BJ (cell line): Measurements from ENCODE around the gene ABHD4. TPM values are rescaled to one million over a fixed set of nuclear protein-coding genes. Genes with fewer than 3 reads are reported as not detected.

ENCODE experiments used
- CTCF ChIA-PET: fragments of 350-600 bp; formaldehyde crosslinking; extraction: SDS; loops from one replicate; lab custom pipeline; 2021; ENCODE audit warnings: antibody characterized with exemption, inconsistent platforms; lab: Yijun Ruan, JAX
- POLR2A ChIA-PET: fragments of 300-600 bp; sonication (Branson Sonifier 250); formaldehyde crosslinking; extraction: SDS; loops from one replicate; lab custom pipeline; 2021; ENCODE audit warnings: antibody characterized with exemption; lab: Charles Lee
- DNase-seq: peaks from one replicate; pipeline ENCODE4 v3.0.0-alpha.2; 2011; ENCODE audit warnings: low read depth
- H3K27me3 ChIP-seq: 2 replicates; pipeline ENCODE4 v1.6.0; 2011; ENCODE audit warnings: low read length; ENCODE audit not compliant: control insufficient read depth, insufficient read depth
- H3K36me3 ChIP-seq: 2 replicates; pipeline ENCODE4 v1.5.1; 2011; ENCODE audit warnings: low read length; ENCODE audit not compliant: control insufficient read depth, insufficient read depth
- H3K4me3 ChIP-seq: 2 replicates; pipeline ENCODE4 v1.5.1; 2011; ENCODE audit warnings: low read depth, mild to moderate bottlenecking, control low read depth, low read length
- CTCF ChIP-seq: IDR thresholded peaks from 2 replicates; pipeline ENCODE4 v1.5.1; 2011; ENCODE audit warnings: low read depth, mild to moderate bottlenecking, control low read depth, inconsistent platforms, low read length, moderate library complexity; ENCODE audit not compliant: insufficient read depth
- polyA minus RNA-seq: library from RNA; depleted of rRNA, polyadenylated mRNA; stranded (reverse); fragments of >200 nt; gene quantifications from 2 replicates; pipeline ENCODE4 v1.2.3, GENCODE V29; 2011; rRNA and poly(A)+ RNA removed
- polyA plus RNA-seq: library from polyadenylated mRNA; depleted of rRNA; stranded (reverse); fragments of >200 nt; gene quantifications from 2 replicates; pipeline ENCODE4 v1.2.3, GENCODE V29; 2011; rRNA removed

Gene ABHD4, protein sequence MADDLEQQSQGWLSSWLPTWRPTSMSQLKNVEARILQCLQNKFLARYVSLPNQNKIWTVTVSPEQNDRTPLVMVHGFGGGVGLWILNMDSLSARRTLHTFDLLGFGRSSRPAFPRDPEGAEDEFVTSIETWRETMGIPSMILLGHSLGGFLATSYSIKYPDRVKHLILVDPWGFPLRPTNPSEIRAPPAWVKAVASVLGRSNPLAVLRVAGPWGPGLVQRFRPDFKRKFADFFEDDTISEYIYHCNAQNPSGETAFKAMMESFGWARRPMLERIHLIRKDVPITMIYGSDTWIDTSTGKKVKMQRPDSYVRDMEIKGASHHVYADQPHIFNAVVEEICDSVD
- 77.2 and 115 TPM in 2 replicates for polyA plus RNA-seq
- polyA minus RNA-seq, result 52.5 and 76.6 TPM in 2 replicates

DNA sequence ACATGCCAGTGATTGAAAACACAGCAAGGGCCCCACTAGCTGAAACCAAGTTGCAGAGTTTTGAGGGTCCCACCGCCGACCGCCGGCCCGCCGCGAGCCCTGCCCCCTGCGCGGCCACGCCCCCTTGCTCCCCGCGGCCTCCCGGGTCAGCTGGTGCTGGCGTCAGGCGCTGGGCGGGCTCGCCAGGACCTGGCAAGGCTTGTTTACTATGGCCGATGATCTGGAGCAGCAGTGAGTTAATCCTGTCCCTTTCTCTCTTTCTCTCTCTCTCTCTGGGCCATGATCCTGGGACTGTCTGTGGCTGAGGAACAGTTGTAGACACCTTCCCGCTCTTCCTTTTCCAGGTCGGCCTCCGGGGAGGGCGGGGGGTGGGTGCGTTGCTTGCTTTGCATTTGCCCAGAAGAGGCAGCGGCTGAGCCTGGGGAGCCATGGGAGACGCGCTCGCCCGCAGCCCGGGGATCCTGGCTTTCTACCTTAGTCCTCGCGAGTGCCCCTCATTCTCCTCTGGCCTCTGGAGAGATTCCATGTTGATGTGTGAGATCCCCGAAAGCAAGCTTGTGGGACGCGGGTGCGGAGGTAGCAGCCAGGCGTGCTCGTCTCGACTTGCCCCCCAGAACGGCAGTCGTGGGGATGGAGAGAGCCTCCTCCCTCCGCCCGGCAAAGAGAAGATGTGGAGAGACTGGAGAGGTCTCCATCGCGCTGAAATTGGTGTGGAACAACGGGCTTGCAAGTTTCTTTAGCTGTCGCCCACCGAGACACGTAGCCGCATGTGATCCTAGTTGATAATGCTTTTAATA is at the start of gene ABHD4:
Gene ABHD4, plus strand, starts transcription at position 202 of the 797 bp plus-strand sequence. Its CDS starts 7 bp downstream, at position 209.
- no peak for DNase-seq
- Histone ChIP-seq H3K4me3 (peak within 1 kb of the TSS; percentile 95), H3K36me3 (peaks cover 13% of the 10 kb centered on the region), H3K27me3 (peaks cover 2% of the 10 kb centered on the region)
- ChIA-PET POLR2A (interaction anchor here (1.0 to 2.0 kb wide), 4 partner anchors 8 to 14 kb away, joined by 3 to 5 read pairs (median 4); no protein-coding TSS in a partner anchor), CTCF (interaction anchor here (0.6 to 6.3 kb wide), 12 partner anchors 9 to 253 kb away, joined by 3 to 45 read pairs (median 4); partner anchors contain the start of gene DAD1)
- TF ChIP-seq CTCF, result no peak

GRCh38 chr14:22549324-22549962 is 48.7 kb upstream of the ABHD4 start:
- ChIA-PET POLR2A (no interaction called here), CTCF (interaction anchor here (0.9 to 1.6 kb wide), 3 partner anchors 157 to 1532 kb away, joined by 3 read pairs; no protein-coding TSS in a partner anchor)
- Histone ChIP-seq H3K4me3 (no peak overlapping the region), H3K36me3 (no peaks in the 10 kb centered on the region), H3K27me3 (no peaks in the 10 kb centered on the region)
- no peak for DNase-seq
- no peak for TF ChIP-seq CTCF

GRCh38 chr14:22549981-22550673 is 48.0 kb upstream of the ABHD4 start:
- Histone ChIP-seq H3K36me3 (no peaks in the 10 kb centered on the region), H3K27me3 (no peaks in the 10 kb centered on the region), H3K4me3 (no peak overlapping the region)
- no peak for DNase-seq
- no peak for TF ChIP-seq CTCF
- CTCF ChIA-PET, result interaction anchor here (0.9 to 3.4 kb wide), 7 partner anchors 9 to 1531 kb away, joined by 3 to 9 read pairs (median 3); no protein-coding TSS in a partner anchor
- POLR2A ChIA-PET, result no interaction called here

DNA sequence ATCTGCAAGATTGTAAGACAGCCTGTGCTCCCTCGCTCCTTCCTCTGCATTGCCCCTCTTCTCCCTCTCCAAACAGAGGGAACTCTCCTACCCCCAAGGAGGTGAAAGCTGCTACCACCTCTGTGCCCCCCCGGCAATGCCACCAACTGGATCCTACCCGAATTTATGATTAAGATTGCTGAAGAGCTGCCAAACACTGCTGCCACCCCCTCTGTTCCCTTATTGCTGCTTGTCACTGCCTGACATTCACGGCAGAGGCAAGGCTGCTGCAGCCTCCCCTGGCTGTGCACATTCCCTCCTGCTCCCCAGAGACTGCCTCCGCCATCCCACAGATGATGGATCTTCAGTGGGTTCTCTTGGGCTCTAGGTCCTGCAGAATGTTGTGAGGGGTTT is 46.5 kb upstream of the ABHD4 start:
- ChIA-PET POLR2A (no interaction called here), CTCF (interaction anchor here (1.1 to 3.4 kb wide), 5 partner anchors 9 to 303 kb away, joined by 3 to 9 read pairs (median 3); no protein-coding TSS in a partner anchor)
- Histone ChIP-seq H3K27me3 (no peaks in the 10 kb centered on the region), H3K36me3 (no peaks in the 10 kb centered on the region), H3K4me3 (no peak overlapping the region)
- no peak for TF ChIP-seq CTCF
- no peak for DNase-seq
